GM12878 (cell line): Measurements from ENCODE around the gene TPCN2. TPM values are rescaled to one million over a fixed set of nuclear protein-coding genes. Genes with fewer than 3 reads are reported as not detected.

Source experiments
- CREM ChIP-seq: IDR thresholded peaks from 2 replicates; pipeline ENCODE4 v1.6.1; 2014; ENCODE audit warnings: antibody characterized with exemption, low read depth
- CUX1 ChIP-seq: IDR thresholded peaks from 2 replicates; pipeline ENCODE4 v1.6.1; 2012; ENCODE audit warnings: improper control_type of control experiment, low read depth, low read length; ENCODE audit not compliant: insufficient replicate concordance
- EZH2 ChIP-seq: IDR thresholded peaks from 2 replicates; pipeline ENCODE4 v1.6.1; 2012; ENCODE audit warnings: low read depth, mild to moderate bottlenecking, control low read depth, inconsistent platforms, low read length, borderline replicate concordance; ENCODE audit not compliant: control insufficient read depth
- GATAD2B ChIP-seq: fragments of 450-650 bp; conservative IDR thresholded peaks from 2 replicates; pipeline ENCODE4 v1.6.1; 2017; ENCODE audit warnings: low read depth, mild to moderate bottlenecking, moderate library complexity
- NFXL1 ChIP-seq: fragments of 450-650 bp; IDR thresholded peaks from 2 replicates; pipeline ENCODE4 v1.6.1; 2017; ENCODE audit warnings: antibody characterized with exemption, mild to moderate bottlenecking, borderline replicate concordance
- NR2C1 ChIP-seq: fragments of 450-650 bp; IDR thresholded peaks from 2 replicates; pipeline ENCODE4 v1.6.1; 2017; ENCODE audit warnings: antibody characterized with exemption, mild to moderate bottlenecking, moderate library complexity
- NR2F1 ChIP-seq: fragments of 450-650 bp; conservative IDR thresholded peaks from 2 replicates; pipeline ENCODE4 v1.6.1; 2017; ENCODE audit warnings: mild to moderate bottlenecking
- POLR2AphosphoS2 ChIP-seq: IDR thresholded peaks from 2 replicates; pipeline ENCODE4 v1.6.1; 2011; ENCODE audit warnings: low read depth, mild to moderate bottlenecking, low read length, improper control_type of control experiment, moderate library complexity
- RUNX3 ChIP-seq: IDR thresholded peaks from 2 replicates; pipeline ENCODE4 v1.6.1; 2012; ENCODE audit warnings: low read length, inconsistent platforms
- SMAD1 ChIP-seq: fragments of 450-650 bp; IDR thresholded peaks from 2 replicates; pipeline ENCODE4 v1.6.1; 2018; ENCODE audit warnings: mild to moderate bottlenecking, low read depth; ENCODE audit not compliant: partially characterized antibody
- SMARCA5 ChIP-seq: fragments of 450-650 bp; IDR thresholded peaks from 2 replicates; pipeline ENCODE4 v1.6.1; 2017; ENCODE audit warnings: mild to moderate bottlenecking
- TCF3 ChIP-seq: IDR thresholded peaks from 2 replicates; pipeline ENCODE4 v1.6.1; 2012; ENCODE audit warnings: low read depth, mild to moderate bottlenecking, low read length, borderline replicate concordance; ENCODE audit not compliant: insufficient read depth
- YBX1 ChIP-seq: fragments of 450-650 bp; IDR thresholded peaks from 2 replicates; pipeline ENCODE4 v1.6.1; 2016; ENCODE audit warnings: antibody characterized with exemption
- YY1 ChIP-seq: IDR thresholded peaks from 2 replicates; pipeline ENCODE4 v1.6.1; 2011; ENCODE audit warnings: low read depth, mild to moderate bottlenecking, low read length
- ZNF24 ChIP-seq: fragments of 450-650 bp; IDR thresholded peaks from 2 replicates; pipeline ENCODE4 v1.6.1; 2017; ENCODE audit warnings: antibody characterized with exemption, mild to moderate bottlenecking
- polyA plus RNA-seq, 11 experiments: library from polyadenylated mRNA; depleted of rRNA in 4 of 11; unstranded in 6 of 11; stranded (reverse) in 5 of 11; fragments of >200 nt; fragmentation: Nextera tagmentation in 4 of 11; fragmentation: Illumina TruSeq in 1 of 11; extraction: Ambion mirVana in 4 of 11; extraction: Trizol in 1 of 11; gene quantifications; 1 replicate in 1 of 11; 2 replicates in 10 of 11; pipeline versions ENCODE4 v1.2.1 to v1.2.3, GENCODE V29; 2011 to 2016; ENCODE audit warnings: inconsistent platforms in 2 of 11, missing spikeins in 2 of 11, low read depth in 1 of 11
- total RNA-seq, 4 experiments: library from RNA; depleted of rRNA in 3 of 4; stranded (reverse); fragments of >200 nt in 3 of 4; fragmentation: Illumina TruSeq in 1 of 4; extraction: Trizol in 1 of 4; gene quantifications; 2 replicates each; pipeline versions ENCODE4 v1.2.1 to v1.2.3, GENCODE V29; 2013 to 2021
- TF ChIP-seq, protein P1 (sequence below), 3 experiments: IDR thresholded peaks in 2 of 3; conservative IDR thresholded peaks in 1 of 3; 2 replicates each; pipeline ENCODE4 v1.5.1; 2011; ENCODE audit warnings: low read depth in 3 of 3, low read length in 3 of 3, mild to moderate bottlenecking in 3 of 3, control low read depth in 2 of 3, moderate library complexity in 2 of 3, inconsistent platforms in 1 of 3, mixed read lengths in 1 of 3; ENCODE audit not compliant: control insufficient read depth in 2 of 3, insufficient read depth in 1 of 3; ENCODE audit errors: extremely low read depth in 1 of 3
- TF ChIP-seq, protein P2 (sequence below): fragments of 450-650 bp; formaldehyde crosslinking; IDR thresholded peaks from 2 replicates; pipeline ENCODE4 v1.5.0; 2022; ENCODE audit warnings: mild to moderate bottlenecking, missing genetic modification characterization

TPCN2 gene
- total and polyA plus RNA-seq, 10 of the 15 experiments (the other 5 are each of a cell fraction or from before 2014, with no cell fraction given): 1.7 to 18.4 (median 8.4) TPM

GRCh38 chr11:69054397-69055211, 5.9 kb downstream of the TPCN2 start (continued):
- TF ChIP-seq POLR2AphosphoS2 (no peak), TCF3 (0 out of 2 replicates have a peak, but pooled peaks have one; percentile 20), RUNX3 (peak; percentile 20; the same call in 1 of the 2 replicates), GATAD2B (0 out of 2 replicates have a peak, but pooled peaks have one; percentile 19), SMARCA5 (no peak), CUX1 (no peak), YBX1 (no peak), NR2F1 (no peak), EZH2 (no peak), CREM (no peak), NFXL1 (no peak), YY1 (no peak), SMAD1 (no peak), NR2C1 (no peak), ZNF24 (no peak)
- TF ChIP-seq, protein P1, sequence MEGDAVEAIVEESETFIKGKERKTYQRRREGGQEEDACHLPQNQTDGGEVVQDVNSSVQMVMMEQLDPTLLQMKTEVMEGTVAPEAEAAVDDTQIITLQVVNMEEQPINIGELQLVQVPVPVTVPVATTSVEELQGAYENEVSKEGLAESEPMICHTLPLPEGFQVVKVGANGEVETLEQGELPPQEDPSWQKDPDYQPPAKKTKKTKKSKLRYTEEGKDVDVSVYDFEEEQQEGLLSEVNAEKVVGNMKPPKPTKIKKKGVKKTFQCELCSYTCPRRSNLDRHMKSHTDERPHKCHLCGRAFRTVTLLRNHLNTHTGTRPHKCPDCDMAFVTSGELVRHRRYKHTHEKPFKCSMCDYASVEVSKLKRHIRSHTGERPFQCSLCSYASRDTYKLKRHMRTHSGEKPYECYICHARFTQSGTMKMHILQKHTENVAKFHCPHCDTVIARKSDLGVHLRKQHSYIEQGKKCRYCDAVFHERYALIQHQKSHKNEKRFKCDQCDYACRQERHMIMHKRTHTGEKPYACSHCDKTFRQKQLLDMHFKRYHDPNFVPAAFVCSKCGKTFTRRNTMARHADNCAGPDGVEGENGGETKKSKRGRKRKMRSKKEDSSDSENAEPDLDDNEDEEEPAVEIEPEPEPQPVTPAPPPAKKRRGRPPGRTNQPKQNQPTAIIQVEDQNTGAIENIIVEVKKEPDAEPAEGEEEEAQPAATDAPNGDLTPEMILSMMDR (IDR thresholded peaks at IDR 0.05 in 2 of 3, conservative IDR thresholded peaks at IDR 0.05 in 1 of 3; ENCODE audit: control insufficient read depth in 2 of 3, extremely low read depth in 1 of 3, insufficient read depth in 1 of 3, low read depth in 3 of 3, low read length in 3 of 3): no peak
- TF ChIP-seq, protein P2, sequence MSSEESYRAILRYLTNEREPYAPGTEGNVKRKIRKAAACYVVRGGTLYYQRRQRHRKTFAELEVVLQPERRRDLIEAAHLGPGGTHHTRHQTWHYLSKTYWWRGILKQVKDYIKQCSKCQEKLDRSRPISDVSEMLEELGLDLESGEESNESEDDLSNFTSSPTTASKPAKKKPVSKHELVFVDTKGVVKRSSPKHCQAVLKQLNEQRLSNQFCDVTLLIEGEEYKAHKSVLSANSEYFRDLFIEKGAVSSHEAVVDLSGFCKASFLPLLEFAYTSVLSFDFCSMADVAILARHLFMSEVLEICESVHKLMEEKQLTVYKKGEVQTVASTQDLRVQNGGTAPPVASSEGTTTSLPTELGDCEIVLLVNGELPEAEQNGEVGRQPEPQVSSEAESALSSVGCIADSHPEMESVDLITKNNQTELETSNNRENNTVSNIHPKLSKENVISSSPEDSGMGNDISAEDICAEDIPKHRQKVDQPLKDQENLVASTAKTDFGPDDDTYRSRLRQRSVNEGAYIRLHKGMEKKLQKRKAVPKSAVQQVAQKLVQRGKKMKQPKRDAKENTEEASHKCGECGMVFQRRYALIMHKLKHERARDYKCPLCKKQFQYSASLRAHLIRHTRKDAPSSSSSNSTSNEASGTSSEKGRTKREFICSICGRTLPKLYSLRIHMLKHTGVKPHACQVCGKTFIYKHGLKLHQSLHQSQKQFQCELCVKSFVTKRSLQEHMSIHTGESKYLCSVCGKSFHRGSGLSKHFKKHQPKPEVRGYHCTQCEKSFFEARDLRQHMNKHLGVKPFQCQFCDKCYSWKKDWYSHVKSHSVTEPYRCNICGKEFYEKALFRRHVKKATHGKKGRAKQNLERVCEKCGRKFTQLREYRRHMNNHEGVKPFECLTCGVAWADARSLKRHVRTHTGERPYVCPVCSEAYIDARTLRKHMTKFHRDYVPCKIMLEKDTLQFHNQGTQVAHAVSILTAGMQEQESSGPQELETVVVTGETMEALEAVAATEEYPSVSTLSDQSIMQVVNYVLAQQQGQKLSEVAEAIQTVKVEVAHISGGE (CRISPR knock-in tag): no peak
